Activated naive CD8-positive, alpha-beta T cell treated with anti-CD3 and anti-CD28 coated beads for 36 hours (primary cell): ENCODE results near the gene PLCH1. TPM values are rescaled to one million over a fixed set of nuclear protein-coding genes. Genes with fewer than 3 reads are reported as not detected.

Experiments
- DNase-seq: peaks from one replicate; pipeline ENCODE4 v3.0.0; 2021
- H3K27ac Mint-ChIP-seq: one replicate; pipeline ENCODE4 v1.8.0; 2022; ENCODE audit warnings: mild to moderate bottlenecking, moderate library complexity, mixed read lengths
- H3K27me3 Mint-ChIP-seq: one replicate; pipeline ENCODE4 v1.8.0; 2022; ENCODE audit warnings: mild to moderate bottlenecking, mixed read lengths
- H3K36me3 Mint-ChIP-seq: one replicate; pipeline ENCODE4 v1.8.0; 2021; ENCODE audit warnings: mild to moderate bottlenecking, mixed read lengths
- H3K4me1 Mint-ChIP-seq: one replicate; pipeline ENCODE4 v1.8.0; 2021; ENCODE audit warnings: mixed read lengths
- H3K4me3 Mint-ChIP-seq: one replicate; pipeline ENCODE4 v1.8.0; 2022; ENCODE audit warnings: mild to moderate bottlenecking, moderate library complexity, mixed read lengths
- H3K9me3 Mint-ChIP-seq: one replicate; pipeline ENCODE4 v1.8.0; 2022; ENCODE audit warnings: mixed read lengths
- total RNA-seq, 2 experiments: library from RNA; stranded (reverse); gene quantifications; one replicate each; pipeline ENCODE4 v1.2.3, GENCODE V29; 2021

Gene PLCH1
- total RNA-seq, 2 experiments from 2014 or later: 1.2 to 1.3 TPM

- no peak overlapping the region for H3K27ac Mint-ChIP-seq
- no peaks in the 10 kb centered on the region for H3K4me1 Mint-ChIP-seq
- H3K27me3 Mint-ChIP-seq: no peaks in the 10 kb centered on the region
- H3K9me3 Mint-ChIP-seq: peaks cover 10% of the 10 kb centered on the region
- no peak for DNase-seq
- H3K4me3 Mint-ChIP-seq: no peak overlapping the region
- no peaks in the 10 kb centered on the region for H3K36me3 Mint-ChIP-seq
Measured at GRCh38 chr3:155368786-155369185, 376.1 kb downstream of the PLCH1 start.

DNA sequence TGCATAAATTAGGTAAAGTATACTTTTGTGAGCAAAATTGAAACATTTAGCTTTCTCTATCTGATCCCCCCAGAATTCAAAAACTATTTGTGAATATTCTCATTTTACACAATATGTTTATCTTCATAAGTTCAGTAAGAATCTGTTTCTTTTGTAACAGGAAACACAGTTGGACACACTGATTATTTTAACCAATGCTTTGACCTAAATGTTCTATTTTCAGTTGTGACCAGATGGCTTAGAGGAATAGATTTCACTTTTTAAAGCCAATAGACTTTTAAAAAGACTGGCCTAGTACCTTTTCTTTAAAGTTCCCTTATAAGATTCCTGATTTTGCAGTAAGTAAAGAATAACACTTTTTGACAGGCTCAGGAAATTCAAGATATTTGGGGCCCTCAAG lies 377.4 kb downstream of the PLCH1 start:
- Mint-ChIP-seq H3K4me3 (no peak overlapping the region), H3K4me1 (no peaks in the 10 kb centered on the region), H3K27me3 (no peaks in the 10 kb centered on the region), H3K36me3 (no peaks in the 10 kb centered on the region), H3K9me3 (peaks cover 10% of the 10 kb centered on the region), H3K27ac (no peak overlapping the region)
- no peak for DNase-seq

- Mint-ChIP-seq H3K27me3 (peaks cover 6% of the 10 kb centered on the region), H3K27ac (no peak overlapping the region), H3K9me3 (peaks cover 10% of the 10 kb centered on the region)
Measured at GRCh38 chr3:155365178-155365783, 379.6 kb downstream of the PLCH1 start.

GRCh38 chr3:155364492-155364891 lies 380.4 kb downstream of the PLCH1 start:
- Mint-ChIP-seq H3K36me3 (no peaks in the 10 kb centered on the region), H3K4me1 (no peaks in the 10 kb centered on the region), H3K9me3 (peaks cover 10% of the 10 kb centered on the region), H3K4me3 (no peak overlapping the region), H3K27me3 (peaks cover 6% of the 10 kb centered on the region), H3K27ac (no peak overlapping the region)
- no peak for DNase-seq

More at GRCh38 chr3:155365178-155365783, 379.6 kb downstream of the PLCH1 start:
- Mint-ChIP-seq H3K4me3 (no peak overlapping the region), H3K36me3 (no peaks in the 10 kb centered on the region), H3K4me1 (no peaks in the 10 kb centered on the region)
- no peak for DNase-seq

- Mint-ChIP-seq H3K27ac (no peak overlapping the region), H3K36me3 (no peaks in the 10 kb centered on the region), H3K4me1 (no peaks in the 10 kb centered on the region), H3K27me3 (peaks cover 6% of the 10 kb centered on the region), H3K9me3 (peaks cover 10% of the 10 kb centered on the region), H3K4me3 (no peak overlapping the region)
- DNase-seq: no peak
Measured at GRCh38 chr3:155363690-155364070, 381.2 kb downstream of the PLCH1 start.

GRCh38 chr3:155362808-155363689 lies 381.8 kb downstream of the PLCH1 start:
- Mint-ChIP-seq H3K27ac (no peak overlapping the region), H3K4me1 (no peaks in the 10 kb centered on the region), H3K4me3 (no peak overlapping the region), H3K36me3 (no peaks in the 10 kb centered on the region), H3K9me3 (peaks cover 10% of the 10 kb centered on the region), H3K27me3 (peaks cover 6% of the 10 kb centered on the region)
- DNase-seq: no peak

DNA sequence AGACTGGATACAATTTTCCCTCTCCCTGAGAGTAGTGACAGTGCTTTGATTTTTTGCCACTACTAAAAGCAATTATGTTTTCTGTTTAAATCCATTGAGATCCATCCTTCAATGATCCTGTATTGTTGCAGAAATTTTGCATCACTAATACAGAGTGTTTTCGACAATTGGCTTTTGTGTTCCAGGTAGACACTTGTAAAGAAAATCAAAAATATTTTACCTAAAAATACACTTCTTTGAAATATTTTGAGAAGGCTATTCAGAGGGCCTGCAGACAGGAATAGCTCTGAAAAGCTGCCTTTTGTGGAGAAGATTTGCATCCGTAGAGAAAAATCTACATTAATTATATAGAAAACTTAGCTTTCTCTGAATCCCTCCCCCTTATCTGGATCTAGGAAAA lies 384.6 kb downstream of the PLCH1 start:
- Mint-ChIP-seq H3K9me3 (peaks cover 8% of the 10 kb centered on the region), H3K4me1 (no peaks in the 10 kb centered on the region), H3K27me3 (peaks cover 6% of the 10 kb centered on the region)

GRCh38 chr3:155356594-155357370 lies 388.1 kb downstream of the PLCH1 start:
- no peaks in the 10 kb centered on the region for H3K36me3 Mint-ChIP-seq
- H3K4me1 Mint-ChIP-seq: peaks cover 2% of the 10 kb centered on the region
- peaks cover 6% of the 10 kb centered on the region for H3K27me3 Mint-ChIP-seq
- H3K9me3 Mint-ChIP-seq: no peaks in the 10 kb centered on the region
- no peak overlapping the region for H3K4me3 Mint-ChIP-seq
- no peak for DNase-seq
- no peak overlapping the region for H3K27ac Mint-ChIP-seq

More for the DNA sequence above, 384.6 kb downstream of the PLCH1 start:
- no peak for DNase-seq
- H3K4me3 Mint-ChIP-seq: no peak overlapping the region
- H3K36me3 Mint-ChIP-seq: no peaks in the 10 kb centered on the region
- H3K27ac Mint-ChIP-seq: no peak overlapping the region

DNA sequence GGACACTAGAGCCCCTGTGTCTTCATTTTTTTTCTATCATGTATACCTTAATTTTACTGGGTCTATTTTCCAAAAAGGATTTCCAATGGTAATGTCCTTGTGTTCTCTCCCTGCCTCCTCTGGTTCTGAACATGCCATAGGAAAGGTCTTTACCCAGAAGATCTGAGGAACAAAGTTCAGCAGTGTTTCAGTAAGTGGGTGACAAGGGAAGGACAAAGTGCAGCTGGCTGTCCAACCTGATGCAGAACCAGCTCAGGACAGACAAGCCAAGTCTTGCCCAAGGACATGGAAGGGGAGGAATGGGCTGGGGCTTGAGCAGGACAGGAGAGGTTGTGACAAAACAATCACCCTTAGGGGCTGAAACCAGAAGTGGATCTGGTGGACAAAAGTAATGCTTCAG lies 390.2 kb downstream of the PLCH1 start:
- Mint-ChIP-seq H3K36me3 (no peaks in the 10 kb centered on the region), H3K4me3 (no peak overlapping the region), H3K4me1 (peaks cover 2% of the 10 kb centered on the region), H3K27me3 (no peaks in the 10 kb centered on the region), H3K27ac (no peak overlapping the region), H3K9me3 (no peaks in the 10 kb centered on the region)
- no peak for DNase-seq

DNA sequence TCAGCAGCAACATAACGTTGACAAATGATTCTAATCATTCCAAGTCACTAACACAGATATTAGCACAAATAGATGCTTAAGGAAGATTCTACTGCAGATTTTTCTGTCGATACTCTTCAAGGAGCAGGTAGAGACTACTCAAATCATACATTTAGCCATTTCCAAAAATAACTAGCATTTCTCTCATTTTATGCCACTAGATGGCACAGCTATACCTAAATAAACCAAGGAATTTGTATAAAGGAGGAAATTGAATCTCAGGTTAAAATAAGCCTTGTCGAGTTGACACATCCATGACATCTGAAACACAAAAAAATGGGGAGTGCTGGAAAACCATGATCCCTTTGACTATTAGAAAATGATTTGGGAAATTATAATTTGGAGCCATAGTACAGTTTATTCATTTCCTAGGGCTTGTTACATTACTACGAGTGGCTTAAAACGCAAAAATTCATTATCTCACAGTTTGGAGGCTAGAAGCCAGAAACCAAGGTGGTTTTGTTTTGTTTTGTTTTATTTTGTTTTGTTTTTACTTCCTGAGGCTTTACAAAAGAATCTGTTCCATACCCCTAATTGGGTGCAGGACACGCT lies 391.9 kb downstream of the PLCH1 start:
- H3K9me3 Mint-ChIP-seq: no peaks in the 10 kb centered on the region

GRCh38 chr3:155350571-155350970 lies 394.3 kb downstream of the PLCH1 start:
- no peaks in the 10 kb centered on the region for H3K9me3 Mint-ChIP-seq
- H3K27me3 Mint-ChIP-seq: no peaks in the 10 kb centered on the region
- H3K4me3 Mint-ChIP-seq: no peak overlapping the region
- H3K4me1 Mint-ChIP-seq: peaks cover 2% of the 10 kb centered on the region
- no peak overlapping the region for H3K27ac Mint-ChIP-seq
- DNase-seq: no peak
- no peaks in the 10 kb centered on the region for H3K36me3 Mint-ChIP-seq

More for the DNA sequence above, 391.9 kb downstream of the PLCH1 start:
- H3K27me3 Mint-ChIP-seq: no peaks in the 10 kb centered on the region
- no peak overlapping the region for H3K4me3 Mint-ChIP-seq
- no peak for DNase-seq
- no peaks in the 10 kb centered on the region for H3K36me3 Mint-ChIP-seq
- H3K4me1 Mint-ChIP-seq: peaks cover 2% of the 10 kb centered on the region
- no peak overlapping the region for H3K27ac Mint-ChIP-seq

DNA sequence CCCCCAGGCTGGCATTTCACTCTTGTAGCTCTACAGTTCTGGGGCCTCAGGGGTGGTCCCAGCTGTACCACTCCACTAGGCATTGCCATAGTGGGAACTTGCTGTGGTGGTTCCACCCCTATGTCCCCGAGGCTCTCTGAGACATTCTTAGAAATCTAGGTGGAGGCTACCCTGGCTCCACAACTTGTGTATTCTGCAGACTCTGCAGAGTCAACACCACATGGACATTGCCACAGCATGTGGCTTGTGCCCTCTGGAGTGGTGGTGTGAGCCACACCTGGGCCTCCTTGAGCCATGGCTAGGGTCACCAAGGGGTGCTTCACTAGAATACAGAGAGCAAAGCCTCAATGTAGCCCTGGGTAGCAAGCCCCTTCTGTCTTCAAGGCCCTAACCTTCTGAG lies 397.0 kb downstream of the PLCH1 start:
- H3K27ac Mint-ChIP-seq: no peak overlapping the region
- peaks cover 2% of the 10 kb centered on the region for H3K4me1 Mint-ChIP-seq
- H3K9me3 Mint-ChIP-seq: no peaks in the 10 kb centered on the region
- no peak for DNase-seq
- H3K36me3 Mint-ChIP-seq: no peaks in the 10 kb centered on the region
- H3K27me3 Mint-ChIP-seq: no peaks in the 10 kb centered on the region
- no peak overlapping the region for H3K4me3 Mint-ChIP-seq

DNA sequence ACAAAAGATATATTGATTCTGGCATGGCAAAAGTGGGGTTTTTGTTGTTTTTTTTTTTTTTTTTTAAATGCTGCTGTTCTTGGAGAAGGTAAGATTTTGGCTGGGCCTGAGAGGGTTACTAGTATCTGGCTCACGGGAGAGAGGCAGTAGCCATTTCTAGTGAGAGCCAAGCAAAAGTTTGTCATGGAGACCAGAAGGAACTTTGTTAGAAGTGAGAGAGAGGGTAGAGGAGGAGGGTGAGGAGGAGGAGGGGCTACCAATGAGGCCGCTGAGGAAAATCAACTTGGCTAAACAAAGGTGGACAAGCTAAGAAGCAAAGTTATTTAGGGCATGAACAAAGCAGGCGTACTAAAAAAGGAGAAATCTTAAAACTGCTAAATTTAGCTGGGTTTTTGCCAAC lies 402.5 kb downstream of the PLCH1 start:
- Mint-ChIP-seq H3K27ac (no peak overlapping the region), H3K9me3 (no peaks in the 10 kb centered on the region), H3K27me3 (no peaks in the 10 kb centered on the region), H3K4me1 (no peaks in the 10 kb centered on the region), H3K36me3 (no peaks in the 10 kb centered on the region), H3K4me3 (no peak overlapping the region)
- DNase-seq: no peak

DNA sequence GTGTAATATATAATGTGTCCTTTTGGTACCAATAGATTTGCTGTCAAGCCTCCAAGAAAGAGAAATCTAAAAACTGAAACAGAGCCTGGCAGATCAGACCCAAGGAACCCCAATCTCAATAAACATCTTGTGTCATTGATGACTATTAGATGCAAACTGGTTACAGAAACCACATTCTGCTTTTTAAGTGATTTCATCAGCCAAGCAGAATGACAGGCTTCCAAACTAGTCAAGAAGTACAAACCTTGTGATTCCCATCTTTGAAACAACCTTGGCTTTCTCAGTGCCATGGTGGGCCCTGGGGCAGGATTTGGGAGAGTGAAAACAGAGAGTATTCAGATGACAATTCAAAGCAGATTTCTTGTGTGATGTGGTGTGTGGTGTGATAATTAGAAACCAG lies 405.8 kb downstream of the PLCH1 start:
- DNase-seq: no peak
- H3K4me3 Mint-ChIP-seq: no peak overlapping the region
- H3K27me3 Mint-ChIP-seq: no peaks in the 10 kb centered on the region
- H3K4me1 Mint-ChIP-seq: peaks cover 13% of the 10 kb centered on the region
- H3K9me3 Mint-ChIP-seq: no peaks in the 10 kb centered on the region
- no peaks in the 10 kb centered on the region for H3K36me3 Mint-ChIP-seq
- no peak overlapping the region for H3K27ac Mint-ChIP-seq
